GM18519 (cell line): ENCODE data around the gene SELENOS.
A peak's percentile ranks its signal among the peaks of the same experiment; 100 is the strongest.

Source experiments
- ATAC-seq: cut with Tn5 transposase; IDR thresholded peaks from one replicate; pipeline ENCODE4 v1.9.1; 2021; ENCODE audit warnings: mild to moderate bottlenecking, moderate library complexity; ENCODE audit not compliant: unreplicated experiment, low FRiP score

The SELENOS gene

DNA sequence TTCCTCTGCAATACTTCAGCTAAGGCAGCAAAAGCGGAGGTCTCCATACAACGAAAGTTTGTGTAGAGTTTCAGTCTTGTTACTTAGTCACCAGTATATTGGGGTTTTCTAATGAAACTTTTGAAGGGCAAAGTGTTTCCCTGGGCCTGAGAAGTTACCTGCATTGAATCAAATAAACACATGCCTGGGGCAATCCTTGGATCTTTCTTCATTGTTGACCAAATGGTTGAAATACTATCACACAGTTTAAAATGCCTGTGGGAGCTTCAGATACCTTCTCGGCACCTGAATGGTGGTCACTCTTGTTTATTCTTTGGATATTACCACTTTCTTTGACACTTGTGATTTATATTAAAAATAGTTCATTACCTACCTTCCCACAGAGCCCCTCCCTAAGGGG is 24.4 kb downstream of the SELENOS start:
- ATAC-seq = no peak

DNA sequence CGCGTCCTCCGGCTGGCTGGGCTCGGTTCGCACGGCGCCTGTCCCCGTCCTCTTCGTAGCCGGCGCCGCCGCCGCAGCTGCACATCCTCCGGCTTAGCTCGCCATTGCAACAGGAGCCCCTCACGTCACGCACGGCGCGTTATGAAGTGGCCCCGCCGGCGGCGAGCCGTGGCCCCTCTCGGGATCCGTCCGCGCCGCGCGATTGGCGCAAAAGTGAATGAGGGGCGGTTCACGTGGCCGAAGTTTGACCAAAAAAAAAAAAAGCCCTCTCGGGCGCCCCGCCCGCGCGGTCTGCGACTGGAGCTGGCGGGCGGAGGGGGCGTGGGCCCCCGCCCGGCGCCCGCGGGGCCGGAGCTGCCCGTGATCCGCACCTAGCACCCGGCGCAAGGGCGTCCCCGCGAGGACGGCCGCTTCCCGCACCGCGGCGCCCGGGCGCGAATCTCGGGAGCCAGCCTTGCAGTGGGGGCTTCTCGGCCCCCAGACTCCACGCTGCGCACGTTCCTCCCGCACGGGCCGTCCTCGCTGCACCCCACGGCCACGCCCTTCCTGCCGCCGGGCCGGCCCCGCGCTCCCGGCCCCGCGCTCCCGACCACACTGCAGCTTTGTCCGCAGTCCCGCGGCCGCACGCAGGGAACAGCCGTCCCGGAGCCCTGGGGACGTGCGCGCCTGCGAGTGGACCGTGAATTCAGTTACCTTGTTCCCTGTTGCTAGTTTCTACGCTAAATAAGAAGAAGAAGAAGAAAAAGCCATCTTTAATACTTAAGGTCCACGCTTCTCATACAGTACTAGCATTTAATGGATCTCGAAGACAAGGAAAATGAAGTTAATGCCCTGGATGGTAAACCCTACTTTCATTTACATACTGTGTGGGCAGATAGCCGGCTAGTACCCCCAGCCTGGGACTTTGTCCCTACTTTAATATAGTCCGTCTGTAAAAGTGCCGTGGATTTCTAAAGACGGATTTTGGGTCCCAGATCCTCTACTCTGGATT is 25.2 kb downstream of the SELENOS start, which contains the start of gene CHSY1:
Gene CHSY1, minus strand, starts transcription at position 219 of the 991 bp plus-strand sequence. CDS start 592 bp downstream, outside the sequence.
- peak; percentile 62 for ATAC-seq

DNA sequence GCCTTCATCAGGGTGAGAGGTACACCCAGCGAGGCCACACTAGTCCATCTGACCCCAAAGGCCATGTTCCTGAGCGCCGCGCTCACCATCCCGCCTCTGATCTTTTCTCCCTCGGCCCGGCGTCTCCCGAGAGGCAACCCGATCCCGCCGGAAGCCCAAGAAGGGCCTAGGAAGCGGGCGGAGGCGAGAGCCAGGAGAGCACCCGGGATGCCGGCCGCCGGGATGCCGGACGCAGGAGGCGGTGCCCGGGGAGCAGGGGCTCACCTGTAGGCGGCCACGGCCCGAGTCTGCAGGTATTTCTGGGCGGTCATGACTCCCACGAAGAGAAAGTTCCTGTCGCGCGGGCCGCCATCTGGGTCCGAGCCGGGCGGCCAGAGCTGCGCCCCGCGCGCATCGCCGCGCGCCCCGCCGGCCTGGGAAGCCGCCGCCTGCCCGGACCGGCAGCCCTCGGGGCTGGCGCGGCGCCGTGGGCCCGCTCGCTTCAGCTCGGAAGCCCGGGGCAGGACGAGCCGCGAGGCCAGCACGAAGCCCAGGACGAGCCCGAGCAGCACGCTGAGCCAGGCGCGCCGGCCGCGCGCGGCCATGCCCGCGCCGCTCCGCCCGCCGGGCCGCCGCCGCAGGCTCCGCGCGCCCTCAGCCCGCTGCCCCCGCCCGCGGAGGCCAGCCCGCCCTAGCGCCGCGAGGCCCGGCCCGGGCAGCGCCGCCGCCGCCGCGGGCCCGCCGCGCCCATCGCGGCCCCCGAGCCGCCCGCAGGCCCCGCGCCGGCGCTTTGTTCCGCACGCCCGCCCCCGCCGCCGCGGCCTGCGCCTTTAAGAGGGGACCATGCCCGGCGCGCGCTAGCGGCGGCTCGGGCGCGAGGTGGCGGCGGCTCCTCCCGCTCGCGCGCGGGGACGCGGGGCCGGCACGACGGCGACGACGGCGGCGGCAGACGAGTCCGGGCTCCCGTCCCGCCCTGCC is 26.1 kb downstream of the SELENOS start:
- peak; percentile 10 for ATAC-seq

DNA sequence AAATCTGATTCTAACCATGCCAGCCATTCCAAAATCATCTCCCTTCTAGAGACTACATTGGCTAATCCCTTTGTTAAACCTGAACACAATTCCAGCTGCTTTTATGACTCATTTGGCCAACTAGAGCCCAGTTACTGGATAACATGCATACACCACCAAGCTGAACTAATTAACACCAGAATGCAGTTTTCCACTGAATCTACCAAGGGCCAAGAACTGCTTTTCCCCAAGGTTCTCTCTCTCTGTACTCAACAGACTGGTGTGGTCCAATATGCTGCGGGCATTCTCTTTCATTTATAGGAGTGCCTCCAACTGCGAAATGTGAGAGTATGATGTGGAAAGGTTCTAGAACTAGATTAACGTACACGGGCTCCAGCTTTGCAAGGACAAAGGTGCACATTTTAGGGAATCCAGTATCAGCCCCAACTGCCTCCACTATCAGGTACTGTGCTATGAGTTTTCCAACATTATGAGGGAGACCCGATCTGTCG is 26.9 kb downstream of the SELENOS start:
- ATAC-seq = no peak

DNA sequence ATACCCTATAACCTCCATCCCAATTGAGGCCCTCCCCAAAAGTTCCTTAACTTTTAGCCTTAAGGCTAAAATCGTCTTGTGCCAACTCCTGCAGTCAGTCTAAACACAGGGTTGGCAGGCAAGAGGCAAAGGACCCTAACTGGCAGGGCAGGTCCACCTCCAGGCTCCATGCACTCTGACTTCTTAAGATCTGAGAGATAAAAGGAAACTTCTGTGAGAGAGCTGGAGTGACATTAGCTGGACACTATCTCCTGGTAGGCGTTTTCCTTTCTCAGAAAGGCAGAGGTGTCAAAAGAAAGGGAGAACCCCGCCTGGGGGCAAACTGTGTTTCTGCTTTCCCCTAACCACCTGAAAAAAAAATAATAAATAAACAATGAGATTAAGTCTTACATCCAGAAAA is 29.0 kb downstream of the SELENOS start:
- no peak for ATAC-seq

DNA sequence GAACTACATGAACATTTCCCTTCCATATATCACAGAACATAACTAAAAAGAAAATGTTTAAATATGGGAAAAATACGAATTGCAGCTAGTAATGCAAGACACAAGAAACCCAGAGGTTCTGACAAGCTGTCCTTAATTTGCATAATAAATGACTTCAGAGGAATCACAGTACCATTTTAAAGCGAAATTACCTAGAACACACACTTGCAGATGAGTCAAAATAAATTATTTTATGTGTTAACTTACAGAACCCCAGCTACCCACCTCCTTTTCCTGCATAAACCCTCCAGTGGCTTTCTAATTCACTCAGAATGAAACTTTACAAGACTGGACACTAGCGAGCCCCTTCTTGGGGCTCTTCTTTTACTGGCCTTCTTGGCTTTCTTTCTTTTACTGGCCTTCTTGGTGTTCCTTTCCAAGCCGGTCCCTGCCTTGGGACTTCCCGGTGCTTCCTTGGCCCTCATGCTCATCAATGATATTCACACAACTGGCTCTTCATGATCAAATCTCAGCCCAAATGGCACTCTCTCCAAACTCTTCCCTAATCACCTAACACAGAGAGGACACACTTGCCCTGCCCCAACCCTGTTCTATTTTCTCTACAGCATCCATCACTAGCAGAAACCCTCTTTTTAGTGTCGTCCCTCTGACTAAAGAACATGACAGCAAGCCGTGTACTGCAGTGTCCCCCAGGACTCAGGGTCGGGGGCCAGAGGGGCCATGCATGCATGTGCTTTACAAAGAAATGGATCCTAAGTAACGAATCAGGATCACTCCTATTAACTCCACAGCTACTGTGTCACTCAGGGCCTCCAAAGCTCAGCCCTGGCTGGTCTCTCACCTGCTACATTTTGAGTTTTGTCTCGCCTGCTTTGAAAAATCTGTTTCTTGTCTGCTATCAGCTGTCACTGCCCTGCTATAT is 30.2 kb downstream of the SELENOS start:
- no peak for ATAC-seq

DNA sequence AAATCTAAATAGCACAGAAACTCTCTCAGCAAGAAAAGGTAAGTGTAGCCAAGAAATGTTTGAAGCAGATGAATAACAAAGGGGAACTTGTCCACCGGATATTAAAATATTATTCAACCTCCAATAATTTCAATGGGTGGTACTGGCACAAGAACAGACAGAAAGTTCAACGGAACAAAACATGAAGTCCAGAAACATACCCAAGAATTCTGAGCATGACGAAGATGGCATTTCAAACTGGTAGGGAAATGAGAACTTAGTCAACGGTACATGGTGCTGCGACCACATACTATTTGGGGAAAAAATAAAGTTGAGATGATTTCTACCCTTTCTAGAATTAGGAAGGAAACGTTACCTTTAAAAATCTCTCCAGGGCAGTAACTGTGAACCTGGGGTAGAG is 30.9 kb downstream of the SELENOS start:
- no peak for ATAC-seq

DNA sequence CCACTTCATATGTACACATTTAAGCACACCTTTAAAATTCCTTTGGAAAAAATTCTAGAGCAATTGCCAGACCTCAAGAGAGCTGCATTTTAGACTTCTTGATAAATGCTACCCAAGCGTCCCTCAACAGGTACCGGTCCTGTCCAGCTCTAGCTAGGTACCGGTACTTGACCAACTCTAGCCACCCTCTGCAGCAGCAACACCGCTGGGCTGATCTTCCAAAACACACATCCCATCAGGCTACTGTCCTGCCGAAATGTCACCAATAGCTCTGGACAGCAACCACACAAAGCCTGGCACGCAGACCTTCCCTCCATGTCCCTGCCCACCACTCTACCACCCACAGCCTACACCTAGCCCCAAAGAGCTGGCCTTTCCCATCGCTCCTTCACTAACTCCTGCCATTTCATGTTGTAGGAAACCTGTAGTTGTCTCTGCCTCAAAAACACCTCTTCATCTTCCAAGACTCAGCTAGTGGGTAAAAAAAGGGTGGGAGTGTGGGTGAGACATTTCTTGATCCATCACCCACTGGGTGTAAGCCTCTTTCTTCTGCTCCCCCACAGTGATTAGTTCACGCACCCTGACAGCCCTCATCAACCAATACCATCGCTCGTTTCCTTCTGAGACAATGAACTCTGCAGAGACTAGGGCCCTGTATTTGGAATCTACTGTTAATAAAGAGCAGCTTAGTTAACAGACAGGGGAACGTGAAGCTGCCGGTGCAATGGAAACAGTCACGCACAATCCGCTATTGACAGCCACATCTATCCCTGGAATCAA is 32.2 kb downstream of the SELENOS start:
- no peak for ATAC-seq

DNA sequence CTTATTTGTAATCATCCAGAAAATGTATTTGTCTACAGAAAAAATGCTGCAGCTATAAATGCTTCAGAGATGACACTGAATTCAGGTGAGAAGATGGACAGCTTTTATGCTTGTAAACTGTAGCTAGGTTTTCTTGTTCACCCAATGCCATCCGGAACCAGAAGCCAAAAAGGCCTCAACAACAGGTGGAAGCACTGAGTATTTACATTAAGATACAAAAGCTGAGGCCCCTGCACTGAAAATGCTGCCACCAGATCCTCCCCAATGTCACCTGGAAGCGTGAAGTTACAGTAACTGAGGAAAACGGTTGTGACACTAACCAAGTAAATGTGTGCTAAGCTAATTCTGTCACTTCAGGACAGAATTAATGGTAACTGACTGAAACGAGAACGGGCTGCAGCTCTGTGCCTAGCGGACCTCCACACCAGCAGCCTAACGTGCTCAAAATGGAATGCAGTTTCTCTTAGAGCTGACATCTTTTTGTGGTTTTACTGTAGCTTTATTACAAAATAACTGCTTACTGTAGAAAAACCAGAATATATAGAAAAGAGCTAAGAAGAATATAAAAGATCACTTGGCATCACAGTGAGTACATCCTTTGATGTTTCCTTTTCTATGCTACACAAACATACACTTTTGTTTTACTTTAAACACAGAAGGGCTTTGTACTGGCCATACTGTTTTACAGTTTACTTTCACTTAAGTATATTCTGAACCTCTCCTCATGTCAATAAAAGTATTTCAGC is 33.1 kb downstream of the SELENOS start:
- no peak for ATAC-seq

DNA sequence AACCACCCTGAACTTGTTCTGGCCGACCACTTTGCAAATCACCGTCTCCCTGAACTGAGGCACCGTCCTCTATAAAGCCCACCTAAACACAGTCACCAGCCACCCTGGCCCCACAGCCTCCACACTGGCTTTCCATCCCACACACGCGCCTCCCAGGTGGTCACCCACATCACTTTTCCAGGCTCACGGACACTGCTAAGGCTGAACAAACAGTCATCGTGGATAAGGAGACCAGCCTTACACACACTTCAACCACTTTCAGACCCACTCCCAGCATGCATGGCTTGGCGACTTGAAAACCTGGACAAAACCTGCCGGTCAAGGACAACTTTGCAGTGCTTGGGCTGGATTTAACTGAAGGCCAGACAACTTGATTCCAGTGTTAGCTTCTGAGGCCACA is 33.9 kb downstream of the SELENOS start:
- ATAC-seq = no peak

DNA sequence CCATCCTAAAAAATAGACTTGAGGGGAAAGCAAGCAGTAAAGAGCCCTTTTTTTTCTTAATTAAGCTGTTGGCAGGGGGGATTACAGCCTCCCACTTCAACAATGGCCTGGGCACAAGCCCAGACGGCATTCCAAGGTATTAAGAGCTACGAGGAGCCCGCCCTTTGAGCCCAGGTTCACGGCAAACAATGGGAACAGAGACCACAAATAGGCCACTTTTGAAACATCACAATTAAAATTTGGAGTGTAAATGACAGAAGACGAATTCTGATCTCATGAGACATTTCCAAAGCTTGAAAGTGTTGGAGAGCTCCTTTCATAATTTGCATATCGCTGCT is 34.3 kb downstream of the SELENOS start:
- no peak for ATAC-seq

DNA sequence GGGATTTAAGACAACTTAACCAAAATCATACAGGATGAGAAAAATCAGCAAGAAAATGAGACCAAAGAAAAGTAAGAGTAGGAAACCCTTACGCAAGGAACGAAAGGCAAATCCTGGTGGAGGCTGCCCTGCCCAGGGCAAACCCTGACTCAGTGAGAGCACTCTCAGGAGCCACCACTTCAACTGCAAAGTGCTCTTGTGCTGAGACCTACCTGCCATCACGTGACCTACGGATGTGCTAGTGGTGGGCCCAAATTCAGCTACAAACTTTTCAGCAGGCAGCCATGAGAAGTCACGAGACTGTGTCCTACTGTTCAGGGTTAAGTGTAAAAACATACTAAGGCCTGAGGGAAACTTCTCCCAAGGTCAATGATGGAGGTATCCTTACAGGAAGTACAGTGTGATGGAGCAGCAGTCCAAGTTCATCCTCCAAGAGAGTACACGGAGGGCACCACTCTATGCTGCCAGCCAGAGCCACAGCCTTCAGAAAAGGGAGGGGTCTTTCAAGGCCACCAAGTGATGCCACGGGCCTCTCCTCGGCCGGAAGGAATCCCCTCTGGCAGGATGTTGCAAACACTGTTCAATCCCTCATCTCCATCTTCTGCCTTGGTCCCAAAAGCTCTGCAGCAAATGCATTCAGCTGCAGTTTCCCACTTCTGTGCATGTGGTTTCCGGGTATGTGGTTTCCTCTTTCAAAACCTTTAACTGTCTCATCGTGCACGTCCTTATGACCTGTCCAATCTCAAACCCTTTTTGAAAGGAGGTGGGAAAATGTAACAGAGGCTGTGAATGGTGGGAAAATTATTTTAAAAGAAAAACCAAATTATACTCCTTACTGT is 34.9 kb downstream of the SELENOS start:
- ATAC-seq = peak; percentile 38

DNA sequence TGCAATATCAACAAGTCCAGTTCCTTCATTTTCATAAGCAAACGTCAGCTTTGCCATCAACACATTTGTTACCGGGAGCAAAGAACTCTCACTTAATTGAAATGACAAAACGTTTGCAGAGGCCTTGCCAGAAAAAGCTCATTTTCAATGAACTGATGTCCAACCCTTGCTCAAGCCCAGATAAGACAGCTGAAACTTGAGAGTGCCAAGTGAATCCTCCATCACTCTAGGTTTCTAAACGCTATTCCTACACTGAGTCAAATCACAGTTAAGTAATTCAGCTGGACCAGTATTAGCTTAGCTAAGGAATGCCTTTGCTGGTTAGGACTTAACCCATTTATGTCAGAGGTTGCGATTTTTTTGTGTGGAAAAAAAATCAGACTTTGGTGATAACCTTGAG is 36.9 kb downstream of the SELENOS start:
- ATAC-seq = no peak

DNA sequence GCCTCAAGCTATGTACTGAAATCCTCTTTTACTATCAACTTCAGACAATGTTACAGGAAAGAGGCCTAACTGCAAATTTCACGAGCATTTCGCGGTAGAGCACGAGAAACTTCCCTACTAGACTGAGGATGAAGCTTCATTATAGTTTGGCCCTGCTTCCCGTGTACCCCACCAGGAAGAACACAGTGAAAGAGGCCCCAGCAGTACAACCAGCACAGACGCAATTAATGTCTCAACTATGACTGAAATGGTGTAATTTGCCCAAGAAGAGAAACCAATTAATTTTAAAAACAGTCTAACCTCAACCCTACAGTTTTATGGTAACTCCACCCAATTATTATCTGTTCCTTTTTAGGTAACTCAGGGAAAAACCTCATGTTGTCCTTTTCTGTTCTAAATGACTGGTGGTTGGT is 37.6 kb downstream of the SELENOS start:
- no peak for ATAC-seq

DNA sequence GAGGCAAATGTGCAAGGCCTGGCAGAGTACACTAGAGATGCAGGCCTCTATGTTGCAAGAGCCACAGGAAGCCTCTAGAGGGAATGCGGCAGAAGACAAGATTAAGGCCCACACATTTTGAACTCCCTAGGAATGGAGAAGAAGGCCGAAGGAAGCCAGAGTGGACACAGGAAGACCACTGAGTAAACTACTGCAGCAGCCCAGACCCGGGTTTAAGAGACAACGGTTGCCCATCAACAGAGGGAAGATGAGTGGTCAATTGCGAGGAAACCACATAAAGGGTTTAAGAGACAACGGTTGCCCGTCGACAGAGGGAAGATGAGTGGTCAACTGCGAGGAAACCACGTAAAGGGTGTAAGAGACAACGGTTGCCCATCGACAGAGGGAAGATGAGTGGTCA is 40.0 kb downstream of the SELENOS start:
- ATAC-seq = no peak

DNA sequence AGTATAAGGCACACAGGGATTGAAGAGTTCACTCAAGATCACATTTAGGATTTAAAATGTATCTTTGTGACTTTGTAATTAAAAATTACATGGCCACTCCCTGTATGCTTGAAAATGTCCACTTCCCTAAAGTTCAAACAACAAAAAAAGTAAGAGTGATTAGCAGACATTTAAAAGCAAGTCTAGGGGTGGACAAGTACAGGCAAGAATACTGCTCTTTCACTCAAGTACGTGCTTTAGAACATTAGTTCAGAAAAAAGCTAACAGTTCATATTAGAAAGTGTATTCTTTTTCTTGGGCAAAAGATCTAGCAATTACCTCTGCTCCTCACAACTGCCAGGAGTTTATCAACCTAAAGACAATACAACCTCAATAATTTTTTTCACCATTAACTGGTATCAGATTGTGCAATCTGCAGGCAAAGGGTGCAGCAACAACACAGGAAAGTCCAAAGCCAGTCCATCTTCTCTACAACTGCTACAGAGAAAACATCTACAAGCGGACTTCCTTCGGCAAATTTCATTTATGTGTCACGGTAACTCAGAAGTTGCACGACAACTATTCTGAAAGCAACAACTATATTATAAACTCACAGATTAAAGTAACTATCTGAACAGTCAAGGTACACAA is 43.5 kb downstream of the SELENOS start:
- no peak for ATAC-seq

DNA sequence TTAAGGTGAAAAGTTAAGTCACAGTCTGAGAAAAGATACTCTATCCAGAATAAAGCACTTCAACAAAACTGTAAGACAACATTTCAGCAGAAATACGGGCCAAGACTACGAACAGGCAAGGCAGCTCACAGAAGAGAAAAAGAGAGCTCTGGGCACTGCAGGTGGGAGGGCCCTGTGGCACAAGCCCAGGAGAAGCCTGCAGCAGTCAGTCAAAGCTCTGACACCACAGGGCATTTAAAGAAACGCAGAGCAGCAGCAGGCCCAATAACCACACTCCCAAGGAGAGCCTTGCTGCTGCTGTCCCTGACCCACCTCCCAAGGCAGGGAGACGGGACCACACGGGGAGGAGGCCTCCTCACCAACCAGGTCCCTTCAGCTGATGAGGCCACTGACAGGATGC is 44.6 kb downstream of the SELENOS start:
- ATAC-seq = no peak
